GM12872 (cell line): ENCODE data around the gene HDAC4.

Source experiments
- CTCF ChIP-seq: IDR thresholded peaks from 3 replicates; pipeline ENCODE4 v1.5.1; 2011; ENCODE audit warnings: low read depth, mild to moderate bottlenecking, low read length, moderate library complexity; ENCODE audit not compliant: insufficient read depth

The HDAC4 gene

DNA sequence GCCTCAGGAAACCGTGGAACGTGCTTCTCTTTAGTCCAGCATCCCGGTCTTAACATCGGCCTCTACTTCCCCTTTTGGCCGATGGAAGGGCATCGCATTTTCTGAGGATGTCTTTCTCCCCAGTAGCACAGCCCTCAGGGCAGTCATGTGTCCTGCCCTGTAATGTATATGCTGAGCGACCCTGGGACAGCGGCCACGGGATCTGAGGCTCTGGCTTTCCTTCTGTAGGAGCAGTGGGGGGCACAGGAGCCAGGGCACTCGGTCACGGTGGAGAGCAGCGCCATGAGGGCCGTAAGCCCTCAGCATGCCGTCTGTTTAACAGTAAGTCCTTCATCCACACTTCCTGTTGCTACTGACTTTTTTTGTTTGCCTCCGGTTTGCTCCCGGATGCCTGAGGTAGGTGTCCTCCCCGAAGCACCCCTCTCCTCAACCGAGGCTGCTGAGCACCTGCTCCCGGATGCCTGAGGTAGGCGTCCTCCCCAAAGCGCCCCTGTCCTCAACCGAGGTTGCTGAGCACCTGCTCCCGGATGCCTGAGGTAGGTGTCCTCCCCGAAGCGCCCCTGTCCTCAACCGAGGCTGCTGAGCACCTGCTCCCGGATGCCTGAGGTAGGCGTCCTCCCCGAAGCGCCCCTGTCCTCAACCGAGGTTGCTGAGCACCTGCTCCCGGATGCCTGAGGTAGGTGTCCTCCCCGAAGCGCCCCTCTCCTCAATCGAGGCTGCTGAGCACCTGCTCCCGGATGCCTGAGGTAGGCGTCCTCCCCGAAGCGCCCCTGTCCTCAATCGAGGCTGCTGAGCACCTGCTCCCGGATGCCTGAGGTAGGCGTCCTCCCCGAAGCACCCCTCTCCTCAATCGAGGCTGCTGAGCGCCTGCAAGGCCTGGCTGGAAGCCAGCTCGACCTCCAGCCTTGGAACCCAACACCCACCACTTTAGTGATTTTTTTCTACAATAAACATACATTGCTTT is 169.3 kb downstream of the HDAC4 start:
- TF ChIP-seq CTCF, result no peak

DNA sequence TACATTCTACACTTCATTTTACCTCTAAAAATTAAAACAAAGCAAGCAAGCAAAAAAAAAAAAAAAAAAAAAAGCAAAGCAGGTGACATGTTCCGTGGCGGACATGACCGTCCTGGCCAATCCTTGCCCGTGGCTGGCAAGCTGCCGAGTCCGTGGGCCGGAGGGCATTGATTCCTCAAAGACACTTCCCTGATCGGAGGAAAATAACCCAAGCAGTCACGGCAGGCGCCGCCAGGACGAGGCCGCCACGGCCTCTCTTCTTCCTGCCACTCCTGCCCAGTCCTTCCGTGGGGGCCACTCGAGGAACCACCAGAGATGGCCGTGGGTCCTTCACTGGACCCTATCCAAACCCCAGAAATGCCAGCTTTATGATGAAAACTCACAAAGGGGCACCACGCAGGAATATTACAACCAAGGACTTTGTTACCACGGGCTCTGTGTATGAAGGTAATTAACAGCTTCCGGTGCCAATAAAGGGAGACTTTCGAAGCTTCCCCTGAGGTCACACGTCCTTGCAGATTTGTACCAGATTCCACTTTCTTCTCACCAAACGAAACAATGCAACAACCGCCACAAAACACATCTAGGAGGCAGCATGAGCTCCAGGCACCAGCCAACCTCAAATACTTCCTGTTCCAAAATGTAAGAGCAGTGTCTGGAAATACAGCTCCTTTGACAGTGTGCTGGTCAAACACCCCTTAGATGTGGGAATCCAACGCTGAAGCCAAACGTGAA is 170.3 kb downstream of the HDAC4 start:
- no peak for TF ChIP-seq CTCF

DNA sequence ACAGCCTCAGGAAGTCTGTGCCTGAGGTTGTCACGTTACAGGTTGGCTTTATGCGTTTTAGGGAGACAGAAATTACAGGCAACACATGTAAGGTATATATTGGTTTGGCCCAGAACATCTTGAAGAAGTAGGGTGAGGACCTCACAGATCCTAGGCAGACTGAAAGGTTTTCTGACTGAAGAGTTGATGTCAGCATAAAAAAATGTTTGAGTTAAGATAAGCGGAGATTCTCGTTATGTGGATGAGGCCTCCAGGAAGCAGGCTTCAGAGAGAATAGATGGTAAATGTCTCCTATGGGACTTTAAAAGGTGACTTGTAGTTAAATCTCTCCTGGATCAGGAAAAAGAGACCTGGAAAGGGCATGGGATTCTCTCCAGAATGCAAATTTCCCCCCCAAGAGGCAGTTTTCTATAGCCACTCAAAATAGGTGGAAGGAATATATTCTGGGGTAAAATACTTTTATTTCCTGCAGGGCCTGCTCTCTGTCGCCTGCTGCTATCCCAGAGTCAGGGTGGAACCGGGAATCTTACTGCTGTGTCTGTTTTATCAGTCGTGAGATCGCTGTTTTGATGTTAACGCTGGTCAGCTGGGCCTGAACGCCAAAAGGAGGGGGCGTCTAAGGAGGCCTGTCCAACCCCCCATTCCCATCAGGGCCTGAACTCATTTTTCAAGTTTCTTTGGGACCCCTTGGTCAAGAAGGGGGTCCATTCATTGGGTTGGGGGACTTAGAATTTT is 171.1 kb downstream of the HDAC4 start:
- TF ChIP-seq CTCF, result no peak

- TF ChIP-seq CTCF, result no peak
These were observed 173.0 kb downstream of the HDAC4 start for GRCh38 chr2:239227661-239228371.

DNA sequence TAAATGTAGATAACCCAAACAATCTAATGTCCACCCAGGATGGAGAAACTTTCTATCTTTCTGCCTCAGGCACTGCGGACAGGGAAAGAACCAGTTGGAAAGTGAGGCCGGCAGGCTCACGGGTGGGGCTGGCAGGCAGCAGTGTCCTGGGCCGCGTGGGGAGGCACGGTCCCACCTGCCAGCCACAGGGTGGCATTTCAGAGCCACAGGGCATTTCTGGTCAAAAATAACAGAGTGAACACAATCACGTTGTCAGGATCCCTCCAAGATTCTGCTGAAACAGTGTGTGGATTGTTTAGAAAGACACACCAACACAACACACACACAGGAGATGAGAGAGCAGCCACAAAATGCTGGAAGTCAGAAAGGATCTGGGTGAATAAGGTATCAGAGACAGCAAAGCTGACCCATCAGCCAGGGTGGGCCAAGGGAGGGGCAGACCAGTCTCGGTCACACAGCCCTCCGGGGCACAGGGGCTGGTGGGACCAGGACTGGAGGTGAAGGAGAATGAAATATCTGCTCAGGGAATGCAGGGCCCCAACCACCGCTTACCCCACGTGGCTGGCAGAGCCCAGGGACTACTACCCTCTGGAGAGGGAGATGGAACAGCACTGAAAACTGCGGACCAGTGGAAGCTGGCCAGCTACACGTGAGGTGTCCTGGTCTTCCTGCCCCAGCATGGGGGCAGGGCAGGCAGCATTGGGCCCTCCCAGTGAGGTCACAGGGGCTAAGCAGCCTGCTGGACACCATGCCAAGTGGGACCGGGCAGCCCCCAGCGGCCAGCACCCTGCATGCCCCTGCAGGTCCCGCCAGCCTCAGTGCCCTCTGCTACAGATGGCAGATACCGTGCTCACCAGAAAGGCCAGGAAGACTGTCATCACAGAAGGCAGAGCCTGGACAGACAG is 173.9 kb downstream of the HDAC4 start:
- TF ChIP-seq CTCF, result 0 out of 3 replicates have a peak, but pooled peaks have one; percentile 9

DNA sequence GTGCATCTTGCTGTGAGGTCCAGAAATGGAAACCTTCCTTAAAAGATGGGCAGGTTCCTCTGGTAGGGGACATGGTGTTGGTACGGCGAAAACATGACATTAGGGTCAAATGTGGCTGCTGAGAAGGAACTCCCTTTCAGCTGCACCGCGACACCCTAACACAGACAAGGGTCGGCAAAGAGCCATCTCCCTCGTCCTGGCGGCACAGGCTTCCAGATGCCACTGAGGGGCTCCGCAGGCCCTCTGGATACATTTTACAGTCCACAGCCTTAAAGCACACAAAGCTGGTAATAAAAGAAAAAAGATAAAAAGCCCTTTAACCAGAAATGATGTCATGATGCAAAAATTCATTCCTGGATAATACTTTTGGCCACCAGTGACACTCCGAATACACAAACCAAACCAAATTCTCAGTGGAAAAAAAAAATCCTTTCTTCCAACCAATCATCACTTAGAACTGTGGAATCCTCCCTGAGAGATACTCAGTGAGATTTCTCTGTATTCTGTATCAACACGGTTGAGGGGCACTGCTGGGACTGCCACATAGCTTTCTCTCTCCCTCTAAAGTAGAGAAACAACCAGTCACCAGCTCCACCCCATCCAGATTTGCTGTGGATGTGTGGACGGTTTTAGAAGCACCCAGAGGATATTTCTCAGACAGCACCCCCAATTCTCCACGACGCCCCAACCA is 174.8 kb downstream of the HDAC4 start:
- no peak for TF ChIP-seq CTCF
